Smooth muscle cell of the coronary artery (primary cell): ENCODE measurements around the gene EBNA1BP2. TPM values are rescaled to one million over a fixed set of nuclear protein-coding genes. Genes with fewer than 3 reads are reported as not detected.

Source experiments
- total RNA-seq: library from RNA; depleted of rRNA; stranded (reverse); fragments of >200 nt; gene quantifications from 2 replicates; pipeline ENCODE4 v1.2.3, GENCODE V29; 2014; ENCODE audit warnings: low replicate concordance

The EBNA1BP2 gene, protein sequence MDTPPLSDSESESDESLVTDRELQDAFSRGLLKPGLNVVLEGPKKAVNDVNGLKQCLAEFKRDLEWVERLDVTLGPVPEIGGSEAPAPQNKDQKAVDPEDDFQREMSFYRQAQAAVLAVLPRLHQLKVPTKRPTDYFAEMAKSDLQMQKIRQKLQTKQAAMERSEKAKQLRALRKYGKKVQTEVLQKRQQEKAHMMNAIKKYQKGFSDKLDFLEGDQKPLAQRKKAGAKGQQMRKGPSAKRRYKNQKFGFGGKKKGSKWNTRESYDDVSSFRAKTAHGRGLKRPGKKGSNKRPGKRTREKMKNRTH
- total RNA-seq, result 29.8 and 97.4 TPM in 2 replicates

DNA sequence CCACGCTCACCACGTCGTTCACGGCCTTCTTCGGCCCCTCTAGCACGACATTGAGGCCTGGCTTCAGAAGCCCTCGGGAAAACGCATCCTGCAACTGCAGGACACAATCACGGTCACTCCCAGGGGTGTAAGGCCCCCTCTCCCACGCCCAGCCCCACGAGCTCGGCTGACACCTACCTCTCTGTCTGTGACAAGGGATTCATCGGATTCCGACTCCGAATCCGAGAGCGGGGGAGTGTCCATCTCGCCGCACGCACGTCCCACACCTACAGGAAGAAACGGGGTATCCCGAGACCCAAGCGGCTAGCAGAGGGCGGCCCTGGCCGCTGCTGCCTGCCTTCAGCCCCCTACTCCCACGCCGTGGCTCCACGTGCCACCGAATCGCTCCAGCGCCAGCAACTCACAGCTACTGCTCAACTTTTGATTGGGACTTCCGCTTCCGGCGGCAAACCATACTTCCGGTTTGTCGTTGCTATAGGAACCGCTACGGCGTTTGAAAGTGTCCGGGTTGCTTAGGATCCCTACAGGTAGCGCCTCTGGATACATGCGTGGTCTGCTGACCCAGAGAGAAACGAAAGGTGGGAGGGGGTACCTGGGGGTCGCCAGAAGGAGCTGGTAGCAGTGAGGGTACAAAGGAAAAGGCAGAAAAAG lies at the start of gene EBNA1BP2, which contains the start of gene CFAP57:
EBNA1BP2 (minus strand) TSS at position 415 of the 651 bp plus-strand sequence; CDS start at position 243, 172 bp downstream.
CFAP57 (plus strand) TSS at position 455 of the 651 bp plus-strand sequence. CDS start 424 bp downstream, outside the sequence.

Other genes starting within 250 kb of the EBNA1BP2 start
- 43.1 and 92.6 TPM in 2 replicates for gene SLC2A1, start 213.4 kb downstream of the EBNA1BP2 start, total RNA-seq
- gene CFAP57, start within 50 bp of the EBNA1BP2 start, total RNA-seq, result 0.12 and 0.15 TPM in 2 replicates
- 0.15 TPM in 1 of 2 replicates, not detected in the other for gene TMEM125, start 97.7 kb upstream of the EBNA1BP2 start, total RNA-seq
- gene C1orf210, start 113.3 kb upstream of the EBNA1BP2 start, total RNA-seq, result 0.35 TPM in 1 of 2 replicates, not detected in the other
- 3.5 and 6.2 TPM in 2 replicates for gene TIE1, start 128.7 kb upstream of the EBNA1BP2 start, total RNA-seq
- gene MPL, start 165.5 kb upstream of the EBNA1BP2 start, total RNA-seq, result not detected in 2 replicates
- gene CDC20, start 186.7 kb upstream of the EBNA1BP2 start, total RNA-seq, result 1.1 and 18.9 TPM in 2 replicates
- gene ELOVL1, start 195.7 kb upstream of the EBNA1BP2 start, total RNA-seq, result 38.0 and 56.0 TPM in 2 replicates
- 44.8 and 69.4 TPM in 2 replicates for gene MED8, start 217.5 kb upstream of the EBNA1BP2 start, total RNA-seq
- gene SZT2, start 217.6 kb upstream of the EBNA1BP2 start, total RNA-seq, result 18.0 and 34.6 TPM in 2 replicates